B cell (primary cell): ENCODE results near the gene TFEB. TPM values are rescaled to one million over a fixed set of nuclear protein-coding genes. Genes with fewer than 3 reads are reported as not detected.

Experiments
- ATAC-seq: fragments of 200-7000 bp; cut with Tn5 transposase; one replicate; pipeline ENCODE4 v1.10.0; 2021; ENCODE audit warnings: low read depth, mild to moderate bottlenecking, moderate number of reproducible peaks, moderate library complexity
- CTCF ChIA-PET: fragments of 350-600 bp; sonication (Branson Sonifier 250); formaldehyde crosslinking; loops from one replicate; lab custom pipeline; 2021; ENCODE audit warnings: antibody characterized with exemption, inconsistent platforms; lab: Charles Lee
- POLR2A ChIA-PET: fragments of 350-600 bp; sonication (Branson Sonifier 250); formaldehyde crosslinking; loops from one replicate; lab custom pipeline; 2021; ENCODE audit warnings: antibody characterized with exemption; lab: Charles Lee
- DNase-seq: peaks from one replicate; pipeline ENCODE4 v3.0.0; 2013
- H2AFZ ChIP-seq: 2 replicates; pipeline ENCODE4 v1.6.1; 2012; ENCODE audit warnings: mild to moderate bottlenecking, low read depth, low read length; ENCODE audit not compliant: insufficient read depth, poor library complexity, severe bottlenecking
- H3K27ac ChIP-seq, 2 donors: 1 replicate in 1 of 2; 2 replicates in 1 of 2; pipeline ENCODE4 v1.5.1; 2012 to 2013; ENCODE audit warnings: low read length in 2 of 2, mild to moderate bottlenecking in 2 of 2, moderate library complexity in 1 of 2
- H3K27me3 ChIP-seq, 4 experiments: fragments of 200-600 bp in 1 of 4; sonication (generic) in 1 of 4; replicated peaks in 1 of 4; 1 replicate in 2 of 4; 2 replicates in 2 of 4; pipeline versions ENCODE4 v1.6.1 to v1.7.0; 2013 to 2016; ENCODE audit warnings: low read length in 3 of 4, mild to moderate bottlenecking in 2 of 4, mixed read lengths in 1 of 4, moderate library complexity in 1 of 4; ENCODE audit not compliant: insufficient read depth in 4 of 4, control insufficient read depth in 3 of 4; ENCODE audit errors: control extremely low read depth in 1 of 4
- H3K36me3 ChIP-seq, 2 experiments: replicated peaks in 1 of 2; 1 replicate in 1 of 2; 2 replicates in 1 of 2; pipeline versions ENCODE4 v1.6.1 to v1.7.1; 2013; ENCODE audit warnings: low read length in 1 of 2; ENCODE audit not compliant: insufficient read depth in 2 of 2, control insufficient read depth in 1 of 2; ENCODE audit errors: control extremely low read depth in 1 of 2, extremely low read depth in 1 of 2
- H3K4me1 ChIP-seq, 2 donors: fragments of 200-600 bp in 1 of 2; sonication (generic) in 1 of 2; 1 replicate in 1 of 2; 2 replicates in 1 of 2; pipeline versions ENCODE4 v1.5.1 to v1.6.1; 2013 to 2017; ENCODE audit warnings: low read length in 2 of 2; ENCODE audit not compliant: control insufficient read depth in 2 of 2, insufficient read depth in 2 of 2
- H3K4me2 ChIP-seq: replicated peaks from 2 replicates; pipeline ENCODE3; 2012; ENCODE audit warnings: mild to moderate bottlenecking, low read depth, low read length; ENCODE audit not compliant: poor library complexity, severe bottlenecking
- H3K4me3 ChIP-seq, 5 experiments: fragments of 200-600 bp in 1 of 5; sonication (generic) in 1 of 5; 1 replicate in 3 of 5; 2 replicates in 2 of 5; pipeline versions ENCODE4 v1.5.1 to v1.7.0; 2011 to 2016; ENCODE audit warnings: low read length in 4 of 5, mild to moderate bottlenecking in 4 of 5, low read depth in 2 of 5, control low read depth in 1 of 5, moderate library complexity in 1 of 5; ENCODE audit not compliant: insufficient read depth in 1 of 5; ENCODE audit errors: control extremely low read depth in 1 of 5, extremely low read depth in 1 of 5
- H3K79me2 ChIP-seq: fragments of 200-600 bp; sonication (generic); one replicate; pipeline ENCODE4 v1.6.0; 2016; ENCODE audit warnings: low read length; ENCODE audit not compliant: control insufficient read depth, insufficient read depth
- H3K9ac ChIP-seq: fragments of 200-600 bp; sonication (generic); 2 replicates; pipeline ENCODE4 v1.6.1; 2017; ENCODE audit warnings: mild to moderate bottlenecking, low read length, moderate library complexity
- H3K9me3 ChIP-seq, 3 donors: one replicate each; pipeline versions ENCODE4 v1.6.1 to v1.7.1; 2013; ENCODE audit warnings: low read length in 2 of 3; ENCODE audit not compliant: control insufficient read depth in 2 of 3, insufficient read depth in 1 of 3; ENCODE audit errors: control extremely low read depth in 1 of 3
- H4K20me1 ChIP-seq: 2 replicates; pipeline ENCODE4 v1.6.0; 2012; ENCODE audit warnings: mild to moderate bottlenecking, low read length; ENCODE audit not compliant: insufficient read depth, control insufficient read depth, poor library complexity, severe bottlenecking
- H3K27ac Mint-ChIP-seq: one replicate; pipeline ENCODE4 v1.8.0; 2021; ENCODE audit warnings: mixed read lengths
- H3K27me3 Mint-ChIP-seq: one replicate; pipeline ENCODE4 v1.8.0; 2021; ENCODE audit warnings: mixed read lengths
- H3K4me1 Mint-ChIP-seq: one replicate; pipeline ENCODE4 v1.8.0; 2021; ENCODE audit warnings: mixed read lengths
- H3K4me3 Mint-ChIP-seq: one replicate; pipeline ENCODE4 v1.8.0; 2021; ENCODE audit warnings: mixed read lengths
- H3K9me3 Mint-ChIP-seq: one replicate; pipeline ENCODE4 v1.8.0; 2022; ENCODE audit warnings: mixed read lengths; ENCODE audit not compliant: insufficient read depth
- CTCF ChIP-seq: fragments of 200-600 bp; IDR thresholded peaks from one replicate; pipeline ENCODE4 v1.8.0; 2022; ENCODE audit warnings: antibody characterized with exemption, mild to moderate bottlenecking
- EZH2 ChIP-seq: IDR thresholded peaks from 2 replicates; pipeline ENCODE4 v1.6.1; 2012; ENCODE audit warnings: borderline replicate concordance, low read depth, mild to moderate bottlenecking, moderate library complexity, low read length; ENCODE audit not compliant: insufficient read depth, poor library complexity, severe bottlenecking
- WGBS: methylation state at CpG from one replicate; pipeline ENCODE4 v1.1.5; 2013; ENCODE audit warnings: missing lambda C conversion rate; ENCODE audit not compliant: insufficient coverage; 5-methylcytosine and 5-hydroxymethylcytosine counted together
- intact Hi-C: fragments of 100-400 bp; cut with micrococcal nuclease; formaldehyde crosslinking; loops from one replicate; pipeline ENCODE4 v1.10.0; 2022
- polyA plus RNA-seq: library from polyadenylated mRNA; depleted of rRNA; stranded (reverse); fragments of >200 nt; gene quantifications from 2 replicates; pipeline ENCODE4 v1.2.3, GENCODE V29; 2012
- total RNA-seq, 2 donors: library from RNA; stranded (reverse); fragments of 120-200 nt in 1 of 2; gene quantifications; 1 replicate in 1 of 2; 2 replicates in 1 of 2; pipeline versions ENCODE4 v1.2.3 to v1.2.4, GENCODE V29; 2013 to 2022

The TFEB gene
- total and polyA plus RNA-seq, 2 donors (not counting 1 experiment from before 2014, with no cell fraction given) = 113 to 148 TPM

- Histone ChIP-seq H3K4me3 (no peak overlapping the region), H3K9me3 (no peaks in the 10 kb centered on the region), H3K4me1 (no peaks in the 10 kb centered on the region), H3K36me3 (no peaks in the 10 kb centered on the region), H3K79me2 (no peaks in the 10 kb centered on the region), H3K27ac (no peak overlapping the region), H3K27me3 (peaks cover 0 to 16% (median 0%) of the 10 kb centered on the region in 4 experiments), H3K9ac (no peak overlapping the region), H4K20me1 (no peaks in the 10 kb centered on the region), H3K4me2 (no peak overlapping the region), H2AFZ (no peak overlapping the region)
- Mint-ChIP-seq H3K4me3 (no peak overlapping the region), H3K9me3 (no peaks in the 10 kb centered on the region), H3K27me3 (peaks cover 12% of the 10 kb centered on the region), H3K4me1 (no peaks in the 10 kb centered on the region), H3K27ac (no peak overlapping the region)
- CTCF ChIA-PET = no interaction called here
- WGBS = 66% methylated on average over 4 of the region's 5 CpGs
- POLR2A ChIA-PET = no interaction called here
- ATAC-seq (no peak), DNase-seq (no peak)
- no peak for TF ChIP-seq CTCF
- no peak for TF ChIP-seq EZH2
- intact Hi-C loops = no loop called here
Measured at GRCh38 chr6:41648921-41649320, 86.5 kb downstream of the TFEB start.

- H3K9ac ChIP-seq = no peak overlapping the region
- H3K4me3 ChIP-seq = no peak overlapping the region
- ChIA-PET CTCF (interaction anchor here (0.6 kb wide), 1 partner anchor 310 kb away, joined by 3 read pairs; no protein-coding TSS in a partner anchor), POLR2A (no interaction called here)
- TF ChIP-seq CTCF = no peak
- peaks cover 15% of the 10 kb centered on the region for H3K27me3 Mint-ChIP-seq
- ATAC-seq (no peak), DNase-seq (no peak)
- H2AFZ ChIP-seq = no peak overlapping the region
- peaks cover 0 to 16% (median 0%) of the 10 kb centered on the region in 4 experiments for H3K27me3 ChIP-seq
- no peaks in the 10 kb centered on the region for H3K36me3 ChIP-seq
- no peaks in the 10 kb centered on the region for H3K9me3 ChIP-seq
- H3K4me3 Mint-ChIP-seq = no peak overlapping the region
- WGBS = 98% methylated on average over 6 of the region's 7 CpGs
- no peaks in the 10 kb centered on the region for H3K9me3 Mint-ChIP-seq
- no peak overlapping the region for H3K4me2 ChIP-seq
- H3K27ac Mint-ChIP-seq = no peak overlapping the region
- H4K20me1 ChIP-seq = no peaks in the 10 kb centered on the region
- intact Hi-C loops = no loop called here
- no peaks in the 10 kb centered on the region for H3K79me2 ChIP-seq
- H3K4me1 Mint-ChIP-seq = no peaks in the 10 kb centered on the region
- no peak overlapping the region for H3K27ac ChIP-seq
- H3K4me1 ChIP-seq = no peaks in the 10 kb centered on the region
Measured at GRCh38 chr6:41648070-41648585, 87.3 kb downstream of the TFEB start.
